ENCODE results near the gene TLCD3B.

Gene TLCD3B

GRCh38 chr16:29991571-29991904, 39.5 kb downstream of the TLCD3B start:
- DNase-seq (ENCODE audit: low read depth in 2 of 2, low spot score in 1 of 2): no peak

- DNase-seq (ENCODE audit: low read depth in 2 of 2, low spot score in 1 of 2): no peak
Measured at GRCh38 chr16:29990883-29991570, 40.0 kb downstream of the TLCD3B start.

GRCh38 chr16:29990034-29990433, 41.0 kb downstream of the TLCD3B start:
- no peak for DNase-seq (ENCODE audit: low read depth in 2 of 2, low spot score in 1 of 2)

- no peak for DNase-seq (ENCODE audit: low read depth in 2 of 2, low spot score in 1 of 2)
Measured at GRCh38 chr16:29989111-29989858, 41.8 kb downstream of the TLCD3B start.

GRCh38 chr16:29988346-29989075, 42.6 kb downstream of the TLCD3B start:
- no peak for DNase-seq (ENCODE audit: low read depth in 2 of 2, low spot score in 1 of 2)

- no peak for DNase-seq (ENCODE audit: low read depth in 2 of 2, low spot score in 1 of 2)
Measured at GRCh38 chr16:29987371-29988085, 43.5 kb downstream of the TLCD3B start.

- DNase-seq (ENCODE audit: low read depth in 2 of 2, low spot score in 1 of 2): no peak
Measured at GRCh38 chr16:29986931-29987330, 44.1 kb downstream of the TLCD3B start.

- no peak for DNase-seq (ENCODE audit: low read depth in 2 of 2, low spot score in 1 of 2)
Measured at GRCh38 chr16:29986231-29986630, 44.8 kb downstream of the TLCD3B start.

GRCh38 chr16:29985271-29985811, 45.7 kb downstream of the TLCD3B start:
- no peak for DNase-seq (ENCODE audit: low read depth in 2 of 2, low spot score in 1 of 2)

GRCh38 chr16:29984764-29985147, 46.3 kb downstream of the TLCD3B start:
- no peak for DNase-seq (ENCODE audit: low read depth in 2 of 2, low spot score in 1 of 2)

GRCh38 chr16:29984137-29984763, 46.8 kb downstream of the TLCD3B start:
- DNase-seq (ENCODE audit: low read depth in 2 of 2, low spot score in 1 of 2): no peak

- DNase-seq (ENCODE audit: low read depth in 2 of 2, low spot score in 1 of 2): no peak
Measured at GRCh38 chr16:29983420-29984136, 47.5 kb downstream of the TLCD3B start.

GRCh38 chr16:29982560-29983419, 48.3 kb downstream of the TLCD3B start:
- DNase-seq (ENCODE audit: low read depth in 2 of 2, low spot score in 1 of 2): no peak

- DNase-seq (ENCODE audit: low read depth in 2 of 2, low spot score in 1 of 2): no peak
Measured at GRCh38 chr16:29978564-29979270, 52.4 kb downstream of the TLCD3B start.

GRCh38 chr16:29978081-29978480, 53.0 kb downstream of the TLCD3B start:
- no peak for DNase-seq (ENCODE audit: low read depth in 2 of 2, low spot score in 1 of 2)

- DNase-seq (ENCODE audit: low read depth in 2 of 2, low spot score in 1 of 2): no peak
Measured at GRCh38 chr16:29977063-29977825, 53.8 kb downstream of the TLCD3B start.

- no peak for DNase-seq (ENCODE audit: low read depth in 2 of 2, low spot score in 1 of 2)
Measured at GRCh38 chr16:29975811-29976511, 55.1 kb downstream of the TLCD3B start.
